ENCODE measurements around the gene EIF2AK3.

- no peak for TF ChIP-seq POLR2AphosphoS5 (IDR thresholded peaks at IDR 0.05)
- TF ChIP-seq CTCF (IDR thresholded peaks at IDR 0.05): no peak
These were observed 12.6 kb downstream of the EIF2AK3 start for GRCh38 chr2:88614497-88615157.
